Neural cell (in vitro differentiated cells): Measurements from ENCODE around the gene AATK. TPM values are rescaled to one million over a fixed set of nuclear protein-coding genes. Genes with fewer than 3 reads are reported as not detected.

ENCODE experiments used
- H2AFZ ChIP-seq: fragments of 200-600, 300-800 bp; sonication (generic), shearing (Covaris generic); 2 replicates; pipeline ENCODE4 v1.6.0; 2014; ENCODE audit warnings: low read depth, mild to moderate bottlenecking, antibody characterized with exemption, low read length, moderate library complexity
- H3F3A ChIP-seq: fragments of 200-600 bp; shearing (Covaris generic); 2 replicates; pipeline ENCODE4 v1.6.1; 2016; ENCODE audit warnings: mild to moderate bottlenecking, moderate library complexity, mixed read lengths, antibody characterized with exemption, low read length; ENCODE audit not compliant: insufficient read depth, poor library complexity, severe bottlenecking
- H3K27ac ChIP-seq: fragments of 200-600, 300-800 bp; sonication (generic), shearing (Covaris generic); 2 replicates; pipeline ENCODE4 v1.5.1; 2014; ENCODE audit warnings: mild to moderate bottlenecking, low read length, moderate library complexity
- H3K27me3 ChIP-seq: fragments of 300-800, 200-600 bp; sonication (generic), shearing (Covaris generic); 2 replicates; pipeline ENCODE4 v1.6.0; 2014; ENCODE audit warnings: mild to moderate bottlenecking, low read depth, low read length, moderate library complexity; ENCODE audit not compliant: insufficient read depth
- H3K36me3 ChIP-seq: fragments of 300-800, 200-600 bp; sonication (generic), shearing (Covaris generic); 2 replicates; pipeline ENCODE4 v1.5.1; 2014; ENCODE audit warnings: mild to moderate bottlenecking, antibody characterized with exemption, low read length, moderate library complexity; ENCODE audit not compliant: insufficient read depth
- H3K4me2 ChIP-seq: fragments of 300-800, 200-600 bp; sonication (generic), shearing (Covaris generic); 2 replicates; pipeline ENCODE4 v1.6.0; 2014; ENCODE audit warnings: mild to moderate bottlenecking, low read length
- H3K4me3 ChIP-seq: fragments of 300-800, 200-600 bp; sonication (generic), shearing (Covaris generic); 2 replicates; pipeline ENCODE4 v1.5.1; 2014; ENCODE audit warnings: mild to moderate bottlenecking, low read length, moderate library complexity
- H3K79me2 ChIP-seq: fragments of 200-600 bp; shearing (Covaris generic); replicated peaks from 2 replicates; pipeline ENCODE4 v1.6.0; 2014; ENCODE audit warnings: mild to moderate bottlenecking, low read length, moderate library complexity; ENCODE audit not compliant: insufficient read depth
- H3K9ac ChIP-seq: fragments of 300-800, 200-600 bp; sonication (generic), shearing (Covaris generic); 2 replicates; pipeline ENCODE4 v1.6.1; 2016; ENCODE audit warnings: mild to moderate bottlenecking, low read length, mixed read lengths
- H3K9me2 ChIP-seq: fragments of 200-600 bp; shearing (Covaris generic); 2 replicates; pipeline ENCODE4 v1.6.1; 2016; ENCODE audit warnings: mild to moderate bottlenecking, low read length, mixed read lengths; ENCODE audit not compliant: insufficient read depth
- H3K9me3 ChIP-seq: fragments of 200-600, 300-800 bp; sonication (generic), shearing (Covaris generic); 2 replicates; pipeline ENCODE4 v1.6.1; 2016; ENCODE audit warnings: mild to moderate bottlenecking, mixed run types, low read length, moderate library complexity, mixed read lengths
- H4K20me1 ChIP-seq: fragments of 200-600 bp; shearing (Covaris generic); 2 replicates; pipeline ENCODE4 v1.6.1; 2016; ENCODE audit warnings: mild to moderate bottlenecking, mixed run types; ENCODE audit not compliant: insufficient read depth
- EP300 ChIP-seq: fragments of 450-650 bp; conservative IDR thresholded peaks from 2 replicates; pipeline ENCODE4 v1.6.1; 2014; ENCODE audit warnings: antibody characterized with exemption, mild to moderate bottlenecking, moderate library complexity; ENCODE audit not compliant: poor library complexity, severe bottlenecking
- EZH2 ChIP-seq: fragments of 200-600, 300-800 bp; shearing (Covaris generic), sonication (generic); IDR thresholded peaks from 2 replicates; pipeline ENCODE4 v1.6.1; 2014; ENCODE audit warnings: antibody characterized with exemption, low read length, borderline replicate concordance, mild to moderate bottlenecking; ENCODE audit not compliant: insufficient read depth, poor library complexity, severe bottlenecking
- MXI1 ChIP-seq: fragments of 450-650 bp; conservative IDR thresholded peaks from 2 replicates; pipeline ENCODE4 v1.6.1; 2014; ENCODE audit warnings: antibody characterized with exemption, mild to moderate bottlenecking; ENCODE audit not compliant: poor library complexity, severe bottlenecking
- POLR2AphosphoS5 ChIP-seq: IDR thresholded peaks from 2 replicates; pipeline ENCODE4 v1.6.1; 2012
- RAD21 ChIP-seq: fragments of 450-650 bp; conservative IDR thresholded peaks from 2 replicates; pipeline ENCODE4 v1.6.1; 2014; ENCODE audit warnings: antibody characterized with exemption, mild to moderate bottlenecking, moderate library complexity
- REST ChIP-seq: IDR thresholded peaks from 2 replicates; pipeline ENCODE4 v1.6.1; 2012; ENCODE audit warnings: borderline replicate concordance
- SMC3 ChIP-seq: fragments of 450-650 bp; conservative IDR thresholded peaks from 2 replicates; pipeline ENCODE4 v1.6.1; 2014; ENCODE audit warnings: antibody characterized with exemption, mild to moderate bottlenecking, moderate library complexity; ENCODE audit not compliant: poor library complexity
- TAF1 ChIP-seq: IDR thresholded peaks from 2 replicates; pipeline ENCODE4 v1.6.1; 2012; ENCODE audit warnings: low read depth
- polyA plus RNA-seq: library from polyadenylated mRNA; depleted of rRNA; stranded (reverse); fragments of >200 nt; gene quantifications from 2 replicates; pipeline ENCODE4 v1.2.3, GENCODE V29; 2014
- TF ChIP-seq, protein P1 (sequence below): fragments of 450-650 bp; IDR thresholded peaks from 2 replicates; pipeline ENCODE4 v1.5.1; 2014; ENCODE audit warnings: antibody characterized with exemption, mild to moderate bottlenecking, moderate library complexity; ENCODE audit not compliant: poor library complexity, severe bottlenecking

The AATK gene
- polyA plus RNA-seq, 1 donor from 2014 or later = 11.1 TPM

DNA sequence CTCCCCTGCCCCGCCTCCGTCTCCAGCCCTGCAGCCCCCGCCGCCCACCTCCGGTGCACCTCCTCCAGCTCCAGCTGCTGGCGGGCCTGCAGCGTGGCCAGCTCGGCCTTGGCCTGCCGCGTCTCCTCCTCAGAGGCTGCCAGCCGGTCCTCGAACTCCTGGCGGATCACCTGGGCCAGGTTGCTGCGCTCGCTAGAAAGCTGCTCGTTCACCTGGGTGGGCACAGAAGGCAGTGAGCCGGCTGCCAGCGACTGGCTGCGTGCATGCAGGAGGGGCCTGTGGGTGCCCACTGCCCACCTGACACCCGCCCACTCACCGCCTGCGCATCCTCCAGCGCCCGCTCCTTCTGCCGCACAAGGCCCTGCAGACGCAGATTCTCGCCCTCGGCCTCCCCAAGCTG is 24.6 kb upstream of the AATK start:
- Histone ChIP-seq H3K36me3 (no peaks in the 10 kb centered on the region), H3K9ac (no peak overlapping the region), H3K9me2 (no peaks in the 10 kb centered on the region), H3K27ac (no peak overlapping the region), H2AFZ (no peak overlapping the region), H3K79me2 (no peaks in the 10 kb centered on the region), H3K9me3 (no peaks in the 10 kb centered on the region), H3K27me3 (no peaks in the 10 kb centered on the region), H3K4me2 (no peak overlapping the region), H4K20me1 (no peaks in the 10 kb centered on the region), H3K4me3 (no peak overlapping the region), H3F3A (no peaks in the 10 kb centered on the region)
- TF ChIP-seq EP300 (no peak), MXI1 (no peak), RAD21 (no peak), REST (no peak), POLR2AphosphoS5 (no peak), TAF1 (no peak), EZH2 (no peak), SMC3 (no peak)
- TF ChIP-seq, protein P1, sequence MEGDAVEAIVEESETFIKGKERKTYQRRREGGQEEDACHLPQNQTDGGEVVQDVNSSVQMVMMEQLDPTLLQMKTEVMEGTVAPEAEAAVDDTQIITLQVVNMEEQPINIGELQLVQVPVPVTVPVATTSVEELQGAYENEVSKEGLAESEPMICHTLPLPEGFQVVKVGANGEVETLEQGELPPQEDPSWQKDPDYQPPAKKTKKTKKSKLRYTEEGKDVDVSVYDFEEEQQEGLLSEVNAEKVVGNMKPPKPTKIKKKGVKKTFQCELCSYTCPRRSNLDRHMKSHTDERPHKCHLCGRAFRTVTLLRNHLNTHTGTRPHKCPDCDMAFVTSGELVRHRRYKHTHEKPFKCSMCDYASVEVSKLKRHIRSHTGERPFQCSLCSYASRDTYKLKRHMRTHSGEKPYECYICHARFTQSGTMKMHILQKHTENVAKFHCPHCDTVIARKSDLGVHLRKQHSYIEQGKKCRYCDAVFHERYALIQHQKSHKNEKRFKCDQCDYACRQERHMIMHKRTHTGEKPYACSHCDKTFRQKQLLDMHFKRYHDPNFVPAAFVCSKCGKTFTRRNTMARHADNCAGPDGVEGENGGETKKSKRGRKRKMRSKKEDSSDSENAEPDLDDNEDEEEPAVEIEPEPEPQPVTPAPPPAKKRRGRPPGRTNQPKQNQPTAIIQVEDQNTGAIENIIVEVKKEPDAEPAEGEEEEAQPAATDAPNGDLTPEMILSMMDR = no peak

DNA sequence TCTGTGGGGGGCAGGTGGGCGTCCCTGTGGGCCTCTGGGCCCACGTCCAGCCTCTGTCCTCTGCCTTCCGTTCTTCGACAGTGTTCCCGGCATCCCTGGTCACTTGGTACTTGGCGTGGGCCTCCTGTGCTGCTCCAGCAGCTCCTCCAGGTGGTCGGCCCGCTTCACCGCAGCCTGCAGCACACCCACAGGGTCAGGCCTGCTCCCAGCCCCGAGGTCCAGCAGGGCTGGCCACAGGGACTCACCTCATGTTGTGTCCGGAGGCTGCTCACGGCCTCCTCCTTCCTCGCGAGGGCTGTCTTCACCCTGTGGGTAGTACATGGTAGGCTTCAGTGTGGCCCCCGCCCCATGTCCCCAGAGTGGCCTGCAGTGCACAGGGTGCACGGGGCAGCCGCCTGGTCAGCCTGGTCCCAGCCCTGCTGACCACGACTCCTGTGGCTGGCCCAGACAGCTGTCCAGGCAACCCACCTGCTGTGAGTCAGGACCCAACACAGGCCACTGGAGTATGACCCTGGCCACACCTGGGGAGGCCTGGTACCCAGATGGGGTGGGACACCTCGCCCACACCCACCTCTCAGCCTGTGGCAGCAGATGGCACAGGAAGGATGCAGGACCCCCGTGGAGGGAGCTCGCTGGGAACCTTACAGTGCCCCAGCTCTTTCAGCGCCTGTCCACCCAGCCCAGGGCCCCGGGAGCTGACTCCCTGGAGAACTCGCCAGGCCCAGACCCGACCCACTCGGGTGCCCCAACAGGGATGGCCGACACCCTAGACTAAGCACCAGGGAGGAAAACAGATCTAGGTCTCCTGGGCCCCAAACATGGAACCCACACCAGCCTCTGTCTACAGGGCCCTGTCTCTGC is 23.9 kb upstream of the AATK start:
- H3K9me3 ChIP-seq = no peaks in the 10 kb centered on the region
- H3K9ac ChIP-seq = no peak overlapping the region
- no peak overlapping the region for H3K4me3 ChIP-seq
- no peak overlapping the region for H2AFZ ChIP-seq
- no peak overlapping the region for H3K27ac ChIP-seq
- H3K27me3 ChIP-seq = no peaks in the 10 kb centered on the region
- no peak overlapping the region for H3K4me2 ChIP-seq
- no peaks in the 10 kb centered on the region for H4K20me1 ChIP-seq
- no peaks in the 10 kb centered on the region for H3K36me3 ChIP-seq
- no peaks in the 10 kb centered on the region for H3F3A ChIP-seq
- no peaks in the 10 kb centered on the region for H3K79me2 ChIP-seq
- H3K9me2 ChIP-seq = no peaks in the 10 kb centered on the region
- TF ChIP-seq RAD21 (no peak), SMC3 (no peak), EZH2 (no peak), REST (no peak)
- TF ChIP-seq, protein P1 = no peak
